ENCODE results near the gene SPSB4.
"Not testable (repeated sequence)": the region's sequence is repeated elsewhere in the genome, so short reads cannot be mapped to it uniquely, and the experiment has no call there.

Gene SPSB4

DNA sequence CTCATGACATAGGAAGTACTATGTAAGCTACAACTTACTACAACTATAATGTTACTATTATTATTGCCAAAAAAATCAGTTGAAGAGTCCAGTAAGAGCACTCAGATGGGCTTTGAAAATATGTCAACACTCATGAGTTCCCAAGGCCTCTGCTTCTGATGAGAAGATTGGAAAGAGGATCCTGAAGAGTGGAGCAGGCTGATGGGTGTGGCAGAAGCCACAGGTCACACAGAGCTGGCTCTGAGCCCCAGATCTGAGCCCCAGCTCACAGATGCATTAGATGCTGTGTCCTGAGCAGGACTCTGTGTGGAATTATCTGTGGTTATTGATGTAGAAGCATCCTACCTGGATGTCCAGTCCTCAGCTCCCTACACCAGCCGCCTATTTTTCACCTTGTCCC lies 65.6 kb downstream of the SPSB4 start:
- DNase-seq (ENCODE audit: low read depth): no peak

GRCh38 chr3:141117982-141118381 lies 66.8 kb downstream of the SPSB4 start:
- DNase-seq (ENCODE audit: low read depth): not testable (repeated sequence)

GRCh38 chr3:141122455-141123030 lies 71.4 kb downstream of the SPSB4 start:
- DNase-seq (ENCODE audit: low read depth): no peak

- DNase-seq (ENCODE audit: low read depth): no peak
Measured at GRCh38 chr3:141123677-141124410, 72.7 kb downstream of the SPSB4 start.

DNA sequence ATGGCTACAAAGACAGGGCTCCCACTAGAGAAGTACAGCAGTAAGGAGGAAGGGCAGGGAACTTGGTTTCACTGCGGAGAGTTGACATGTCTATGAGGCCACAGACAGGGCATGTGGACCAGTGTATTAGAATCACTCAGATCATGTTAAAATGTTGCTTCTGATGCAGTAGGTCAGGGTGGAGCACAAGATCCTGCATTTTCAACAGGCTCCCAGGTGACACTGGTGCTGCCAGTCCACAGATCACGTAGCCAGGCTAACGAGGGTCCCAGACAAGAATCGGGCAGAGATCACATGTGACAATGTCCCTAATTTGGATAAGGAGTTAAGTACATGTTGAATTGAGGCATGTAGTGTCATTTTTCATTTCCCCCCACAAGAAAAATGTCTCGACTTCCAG lies 73.6 kb downstream of the SPSB4 start:
- no peak for DNase-seq (ENCODE audit: low read depth)

- no peak for DNase-seq (ENCODE audit: low read depth)
Measured at GRCh38 chr3:141125351-141125750, 74.2 kb downstream of the SPSB4 start.

DNA sequence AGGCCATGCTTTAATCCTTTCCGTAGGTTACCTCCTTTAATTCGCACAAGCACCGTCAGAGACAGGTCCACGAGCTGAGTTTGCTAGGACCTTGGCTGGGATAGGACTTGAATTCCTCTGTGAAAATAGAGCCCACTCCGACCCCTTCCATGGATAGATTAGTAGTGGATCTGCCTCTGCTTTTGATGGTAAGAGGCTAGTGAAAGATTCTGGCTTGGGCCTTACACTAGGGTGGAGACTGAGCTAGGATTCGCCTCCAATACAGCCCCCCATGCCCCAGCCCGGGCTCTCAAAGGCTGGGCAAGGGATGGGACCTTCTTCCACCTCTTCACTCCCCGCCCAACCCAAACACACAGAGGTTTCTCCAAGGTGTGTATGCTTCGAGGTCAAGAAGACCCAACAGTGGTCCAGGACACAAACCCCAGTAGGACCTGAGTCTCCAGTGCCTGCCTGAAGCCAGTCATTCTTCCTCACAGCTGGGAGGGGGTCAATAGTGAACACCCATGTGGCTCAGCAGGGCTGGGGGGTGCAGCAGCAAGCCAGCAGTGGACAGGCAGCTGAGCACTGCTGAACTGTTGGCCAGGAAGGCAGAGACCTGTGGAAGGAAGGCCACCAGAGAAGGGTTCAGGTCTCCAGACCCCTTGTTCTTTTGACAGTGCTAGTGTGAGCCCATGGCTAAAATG lies 75.7 kb downstream of the SPSB4 start:
- no peak for DNase-seq (ENCODE audit: low read depth)

- no peak for DNase-seq (ENCODE audit: low read depth)
Measured at GRCh38 chr3:141127344-141128125, 76.4 kb downstream of the SPSB4 start.

GRCh38 chr3:141128126-141128777 lies 77.1 kb downstream of the SPSB4 start:
- DNase-seq (ENCODE audit: low read depth): no peak

DNA sequence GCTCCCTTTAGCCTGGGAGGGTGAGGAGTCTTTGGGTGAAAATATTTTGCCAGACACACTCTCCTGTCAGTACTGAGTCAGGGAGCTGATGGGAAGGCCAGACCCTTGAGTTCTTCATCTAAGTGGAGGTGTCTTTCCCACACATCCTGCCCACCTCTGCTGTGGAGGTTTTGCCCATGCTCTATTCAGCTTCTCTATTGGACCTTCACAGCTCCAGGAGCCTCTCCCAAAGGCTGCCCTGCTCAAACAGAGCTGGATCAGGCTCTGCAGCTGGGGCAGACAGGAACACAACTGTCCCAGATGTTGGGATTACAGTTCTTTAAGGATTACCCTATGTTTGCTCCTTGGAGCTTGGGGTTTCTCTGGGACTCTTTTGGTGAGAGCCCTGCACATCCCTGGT lies 77.9 kb downstream of the SPSB4 start:
- DNase-seq (ENCODE audit: low read depth): no peak

DNA sequence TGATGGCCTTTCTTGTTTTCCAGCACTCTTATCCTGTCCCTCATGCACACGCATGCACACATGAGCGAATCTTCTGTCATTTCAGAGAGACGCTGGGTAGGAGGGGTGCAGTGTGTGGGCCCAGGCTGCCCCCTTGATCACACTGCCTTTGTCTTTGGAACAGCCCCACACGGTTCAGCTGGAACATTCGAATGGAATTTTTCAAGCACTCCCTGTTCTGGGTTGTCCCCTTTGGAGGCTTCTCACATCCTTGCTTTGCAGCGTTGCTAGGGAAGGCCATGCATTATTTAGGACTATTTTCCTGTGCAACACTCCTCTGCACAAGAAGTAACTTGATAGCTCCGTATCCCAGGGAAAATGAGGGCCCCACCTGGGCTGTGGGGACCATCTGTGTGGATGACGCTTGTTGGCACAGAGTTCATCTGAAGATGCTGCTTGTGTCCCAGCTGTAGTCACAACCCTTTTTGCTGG lies 78.4 kb downstream of the SPSB4 start:
- DNase-seq (ENCODE audit: low read depth): no peak

DNA sequence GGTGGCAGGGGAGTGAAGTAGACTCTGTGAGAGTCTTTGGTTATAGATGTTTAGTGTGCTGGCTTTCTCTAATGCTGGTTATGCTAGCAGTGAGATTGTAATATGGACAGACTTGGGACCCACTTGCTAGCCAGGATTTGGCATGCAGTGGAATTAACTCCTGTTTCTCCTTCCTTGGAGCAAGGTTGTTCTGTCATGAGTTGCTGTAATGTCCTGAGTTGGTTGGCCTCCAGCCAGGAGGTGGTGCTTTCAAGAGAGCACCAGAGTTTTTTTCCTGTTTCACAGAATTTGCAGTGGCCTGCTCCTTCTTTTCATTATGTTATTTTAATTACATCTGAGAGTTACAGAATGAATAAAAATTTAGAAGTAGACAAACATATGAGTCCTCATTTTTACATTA lies 92.4 kb downstream of the SPSB4 start:
- no peak for DNase-seq (ENCODE audit: low read depth)

DNA sequence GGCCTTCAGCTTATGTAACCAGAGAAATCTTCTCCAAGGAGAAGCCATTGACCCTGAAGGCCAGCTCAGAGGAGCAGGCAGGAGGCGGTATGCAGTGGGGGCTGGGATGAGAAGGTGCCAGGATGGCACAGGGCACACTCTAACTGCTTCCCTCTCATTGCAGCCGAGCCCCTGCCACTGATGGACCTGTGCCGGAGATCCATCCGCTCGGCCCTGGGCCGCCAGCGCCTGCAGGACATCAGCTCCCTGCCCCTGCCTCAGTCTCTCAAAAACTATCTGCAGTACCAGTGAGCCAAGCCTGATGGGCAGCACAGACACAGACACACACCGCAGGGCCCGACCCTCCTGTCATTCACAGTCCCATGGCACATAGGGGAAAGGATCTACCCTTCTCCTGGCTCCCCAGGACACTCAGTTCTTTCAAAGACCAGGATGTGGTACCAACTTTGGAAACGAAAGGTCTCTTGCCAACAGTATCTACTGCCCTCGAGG lies 95.9 kb downstream of the SPSB4 start:
- no peak for DNase-seq (ENCODE audit: low read depth)

DNA sequence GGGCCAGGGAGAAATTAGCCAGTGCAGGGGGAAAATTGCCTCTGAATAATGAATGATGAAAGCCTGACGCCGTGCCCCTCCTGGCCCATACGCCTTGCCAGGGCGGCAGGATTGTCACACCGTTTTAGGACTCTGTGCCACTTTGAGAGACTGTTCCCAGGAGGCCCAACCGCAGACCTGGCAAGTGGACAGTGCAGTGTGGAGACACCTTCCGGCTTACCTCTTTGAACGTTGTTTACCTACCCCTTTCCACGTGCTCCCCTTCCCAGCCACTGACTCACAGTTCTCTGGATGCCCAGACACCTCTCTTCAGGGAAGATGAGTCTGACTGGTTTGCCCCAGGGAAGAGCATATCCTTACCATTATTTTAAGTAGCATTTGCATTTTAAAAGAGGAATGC lies 96.5 kb downstream of the SPSB4 start:
- DNase-seq (ENCODE audit: low read depth): no peak

GRCh38 chr3:141148169-141148568 lies 97.0 kb downstream of the SPSB4 start:
- DNase-seq (ENCODE audit: low read depth): no peak

- no peak for DNase-seq (ENCODE audit: low read depth)
Measured at GRCh38 chr3:141148770-141149169, 97.6 kb downstream of the SPSB4 start.

GRCh38 chr3:141150081-141150830 lies 99.1 kb downstream of the SPSB4 start:
- no peak for DNase-seq (ENCODE audit: low read depth)

DNA sequence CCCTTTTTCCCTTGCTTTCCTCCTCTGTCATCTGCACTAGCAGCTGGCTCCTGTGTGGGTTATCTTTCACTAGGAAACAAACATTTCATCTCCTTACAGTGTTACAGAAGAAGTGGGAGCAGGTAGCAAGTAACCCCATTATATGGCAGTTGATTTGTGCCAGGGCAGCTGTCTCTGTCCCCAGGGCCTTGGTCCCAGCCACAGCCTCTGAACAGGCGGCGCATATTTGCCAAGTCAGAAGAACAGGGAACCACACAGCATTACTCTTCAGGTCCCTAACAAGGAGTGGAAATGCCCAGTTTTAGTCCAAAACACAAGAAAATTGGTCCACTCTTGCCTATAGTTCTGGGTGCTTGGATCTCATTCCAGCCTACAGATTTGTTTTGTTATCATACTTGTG lies 99.8 kb downstream of the SPSB4 start:
- DNase-seq (ENCODE audit: low read depth): no peak

- no peak for DNase-seq (ENCODE audit: low read depth)
Measured at GRCh38 chr3:141151439-141151838, 100.3 kb downstream of the SPSB4 start.

- no peak for DNase-seq (ENCODE audit: low read depth)
Measured at GRCh38 chr3:141152130-141152529, 101.0 kb downstream of the SPSB4 start.

Measured in stimulated activated CD4-positive, alpha-beta T cell treated with anti-CD3 and anti-CD28 coated beads, Interleukin-2, amount 100 ng/mL, for 4 hours (primary cell).